OCI-LY1 (cell line): ENCODE data around the gene MYL12B.

Experiments used
- EZH2 ChIP-seq: fragments of 200-600 bp; sonication (generic), shearing (Covaris generic); IDR thresholded peaks from 2 replicates; pipeline ENCODE4 v1.8.0; 2017; ENCODE audit warnings: borderline replicate concordance, mixed run types, mild to moderate bottlenecking, antibody characterized with exemption, low read length, moderate library complexity, mixed read lengths
- TF ChIP-seq, protein P1 (sequence below): fragments of 200-600 bp; sonication (generic), shearing (Covaris generic); IDR thresholded peaks from 2 replicates; pipeline ENCODE4 v1.5.1; 2017; ENCODE audit warnings: mild to moderate bottlenecking, antibody characterized with exemption, low read length, moderate library complexity, mixed read lengths

DNA sequence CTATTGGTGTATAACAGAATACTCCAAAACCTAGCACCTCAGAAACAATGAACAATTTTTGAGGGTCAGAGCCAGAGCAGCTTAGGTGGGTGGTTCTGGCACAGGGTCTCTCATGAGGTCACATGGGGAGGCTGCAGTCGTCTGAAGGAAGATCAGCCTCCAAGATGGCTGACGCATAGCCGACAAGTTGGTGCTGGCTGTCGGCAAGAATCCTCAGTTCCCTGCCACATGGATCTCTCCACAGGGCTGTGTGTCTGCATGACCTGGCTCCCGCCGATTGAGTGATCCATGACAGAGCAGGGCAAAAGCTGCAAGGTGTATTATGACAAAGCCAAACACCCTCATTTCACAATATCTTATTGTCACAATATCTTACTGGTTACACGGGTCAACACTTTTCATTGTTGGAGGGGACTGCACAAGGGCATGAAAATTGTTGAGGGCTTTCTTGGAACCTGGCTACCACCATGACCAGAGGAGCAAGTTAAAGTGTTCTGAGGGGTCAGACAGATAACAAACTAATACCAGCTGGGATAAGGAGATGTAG lies 4.2 kb downstream of the MYL12B start:
- TF ChIP-seq, protein P1, sequence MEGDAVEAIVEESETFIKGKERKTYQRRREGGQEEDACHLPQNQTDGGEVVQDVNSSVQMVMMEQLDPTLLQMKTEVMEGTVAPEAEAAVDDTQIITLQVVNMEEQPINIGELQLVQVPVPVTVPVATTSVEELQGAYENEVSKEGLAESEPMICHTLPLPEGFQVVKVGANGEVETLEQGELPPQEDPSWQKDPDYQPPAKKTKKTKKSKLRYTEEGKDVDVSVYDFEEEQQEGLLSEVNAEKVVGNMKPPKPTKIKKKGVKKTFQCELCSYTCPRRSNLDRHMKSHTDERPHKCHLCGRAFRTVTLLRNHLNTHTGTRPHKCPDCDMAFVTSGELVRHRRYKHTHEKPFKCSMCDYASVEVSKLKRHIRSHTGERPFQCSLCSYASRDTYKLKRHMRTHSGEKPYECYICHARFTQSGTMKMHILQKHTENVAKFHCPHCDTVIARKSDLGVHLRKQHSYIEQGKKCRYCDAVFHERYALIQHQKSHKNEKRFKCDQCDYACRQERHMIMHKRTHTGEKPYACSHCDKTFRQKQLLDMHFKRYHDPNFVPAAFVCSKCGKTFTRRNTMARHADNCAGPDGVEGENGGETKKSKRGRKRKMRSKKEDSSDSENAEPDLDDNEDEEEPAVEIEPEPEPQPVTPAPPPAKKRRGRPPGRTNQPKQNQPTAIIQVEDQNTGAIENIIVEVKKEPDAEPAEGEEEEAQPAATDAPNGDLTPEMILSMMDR, result no peak
- no peak for TF ChIP-seq EZH2
